HCT116 (cell line): Measurements from ENCODE around the gene PLAAT3.

Experiments
- ATF3 ChIP-seq: IDR thresholded peaks from 2 replicates; pipeline ENCODE4 v1.6.1; 2012
- CTCF ChIP-seq, 3 experiments: fragments of 200-600 bp in 1 of 3; sonication (generic) in 1 of 3; IDR thresholded peaks in 2 of 3; conservative IDR thresholded peaks in 1 of 3; 2 replicates each; pipeline ENCODE4 v1.5.1; 2012 to 2017; ENCODE audit warnings: low read depth in 2 of 3, low read length in 2 of 3, antibody characterized with exemption in 1 of 3, borderline replicate concordance in 1 of 3, control low read depth in 1 of 3, mild to moderate bottlenecking in 1 of 3, mixed read lengths in 1 of 3, mixed run types in 1 of 3, moderate library complexity in 1 of 3; ENCODE audit not compliant: insufficient read depth in 1 of 3
- MAX ChIP-seq: IDR thresholded peaks from 2 replicates; pipeline ENCODE4 v1.6.1; 2012
- POLR2A ChIP-seq: IDR thresholded peaks from 2 replicates; pipeline ENCODE4 v1.7.0; 2011; ENCODE audit warnings: borderline replicate concordance; ENCODE audit not compliant: insufficient read depth, insufficient read length; ENCODE audit errors: extremely low read depth
- POLR2AphosphoS5 ChIP-seq: IDR thresholded peaks from 2 replicates; pipeline ENCODE4 v1.6.1; 2011; ENCODE audit warnings: mild to moderate bottlenecking, low read depth, low read length, moderate library complexity
- REST ChIP-seq: IDR thresholded peaks from 2 replicates; pipeline ENCODE4 v1.6.1; 2012; ENCODE audit warnings: low read depth
- SIN3A ChIP-seq: IDR thresholded peaks from 2 replicates; pipeline ENCODE4 v1.6.1; 2012; ENCODE audit warnings: low read depth
- SRF ChIP-seq: IDR thresholded peaks from 2 replicates; pipeline ENCODE4 v1.6.1; 2012; ENCODE audit warnings: low read depth

GRCh38 chr11:63564784-63565350 is 49.4 kb downstream of the PLAAT3 start:
- no peak for TF ChIP-seq MAX
- no peak for TF ChIP-seq CTCF (IDR thresholded peaks at IDR 0.05 in 2 of 3, conservative IDR thresholded peaks at IDR 0.05 in 1 of 3; ENCODE audit: borderline replicate concordance in 1 of 3, insufficient read depth in 1 of 3, low read depth in 2 of 3, low read length in 2 of 3)
- TF ChIP-seq POLR2A = no peak
- TF ChIP-seq POLR2AphosphoS5 = no peak
- TF ChIP-seq SIN3A = no peak
- no peak for TF ChIP-seq ATF3
- no peak for TF ChIP-seq REST
- no peak for TF ChIP-seq SRF
